Measurements from ENCODE around the gene ELAVL1.

GRCh38 chr19:8036434-8037099 is 31.1 kb upstream of the ELAVL1 start:
- TF ChIP-seq CTCF (IDR thresholded peaks at IDR 0.05) (no peak), EZH2 (IDR thresholded peaks at IDR 0.05; ENCODE audit: borderline replicate concordance, insufficient read depth, low read depth, low read length, poor library complexity, severe bottlenecking) (no peak)

Measured in B cell (primary cell).